Activated effector memory CD4-positive, alpha-beta T cell treated with anti-CD3 and anti-CD28 coated beads, Interleukin-2, amount 50 U/mL, for 16 hours (primary cell): ENCODE measurements around the gene TBATA.

Experiments used
- DNase-seq: peaks from one replicate; pipeline ENCODE4 v3.0.0-alpha.2; 2020

Gene TBATA, protein sequence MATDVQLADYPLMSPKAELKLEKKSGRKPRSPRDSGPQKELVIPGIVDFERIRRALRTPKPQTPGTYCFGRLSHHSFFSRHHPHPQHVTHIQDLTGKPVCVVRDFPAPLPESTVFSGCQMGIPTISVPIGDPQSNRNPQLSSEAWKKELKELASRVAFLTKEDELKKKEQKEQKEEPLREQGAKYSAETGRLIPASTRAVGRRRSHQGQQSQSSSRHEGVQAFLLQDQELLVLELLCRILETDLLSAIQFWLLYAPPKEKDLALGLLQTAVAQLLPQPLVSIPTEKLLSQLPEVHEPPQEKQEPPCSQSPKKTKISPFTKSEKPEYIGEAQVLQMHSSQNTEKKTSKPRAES

DNA sequence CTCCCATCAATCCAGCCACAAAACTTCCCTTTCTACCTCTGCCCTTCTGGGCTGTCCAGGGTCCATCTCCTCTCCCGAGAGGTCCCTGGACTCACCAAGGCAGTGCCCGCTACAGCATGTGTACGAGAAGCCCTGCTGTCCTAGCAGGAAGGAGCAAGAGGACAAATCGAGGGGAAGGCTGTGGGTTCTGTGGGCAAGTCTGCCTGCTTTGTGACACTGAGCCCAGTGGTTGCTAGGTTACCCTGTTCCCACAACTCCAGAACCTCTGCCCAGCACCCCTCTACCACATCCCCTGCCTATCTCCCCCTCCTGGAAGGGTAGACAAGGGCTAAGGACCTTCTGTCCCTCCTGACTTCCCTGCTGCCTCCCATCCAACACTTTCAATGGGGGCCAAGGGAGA lies at the start of gene TBATA:
Gene TBATA, minus strand, starts transcription at position 188 of the 400 bp plus-strand sequence. CDS start 1,998 bp downstream, outside the sequence.
- no peak for DNase-seq

DNA sequence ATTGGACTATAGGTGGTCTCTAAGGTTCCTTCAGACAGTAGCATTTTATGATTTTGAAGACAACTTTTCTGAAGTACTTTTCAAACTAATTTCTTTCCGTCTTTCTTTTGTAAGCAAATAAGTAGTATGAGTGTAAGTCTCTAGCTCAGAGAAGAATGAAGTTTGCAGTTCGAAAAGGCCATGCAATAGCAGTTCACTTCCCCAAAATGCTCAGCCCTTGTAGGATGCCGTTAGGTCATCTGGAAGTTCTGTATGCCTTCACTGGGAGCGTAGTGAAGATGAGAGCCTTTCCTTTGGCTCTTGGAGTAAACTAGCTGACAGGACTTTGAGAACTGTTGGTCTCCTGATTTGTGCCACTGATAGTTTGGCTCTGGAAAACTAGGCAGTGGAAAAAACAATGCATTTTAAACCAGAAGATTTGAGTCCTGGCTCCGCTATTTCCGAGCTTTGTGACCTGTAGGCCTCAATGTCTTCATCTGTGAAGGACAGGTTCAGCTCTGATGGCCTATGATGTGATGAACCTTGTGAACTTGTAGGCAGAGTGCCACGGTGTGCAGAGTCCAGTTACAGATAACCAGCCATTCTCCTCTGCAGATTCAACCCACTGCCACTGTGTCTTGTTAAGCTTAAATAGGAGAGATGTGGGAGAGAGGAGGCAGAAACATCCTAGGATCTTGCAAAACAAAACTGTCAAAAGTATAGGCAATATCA lies 49.4 kb upstream of the TBATA start:
- DNase-seq, result no peak

DNA sequence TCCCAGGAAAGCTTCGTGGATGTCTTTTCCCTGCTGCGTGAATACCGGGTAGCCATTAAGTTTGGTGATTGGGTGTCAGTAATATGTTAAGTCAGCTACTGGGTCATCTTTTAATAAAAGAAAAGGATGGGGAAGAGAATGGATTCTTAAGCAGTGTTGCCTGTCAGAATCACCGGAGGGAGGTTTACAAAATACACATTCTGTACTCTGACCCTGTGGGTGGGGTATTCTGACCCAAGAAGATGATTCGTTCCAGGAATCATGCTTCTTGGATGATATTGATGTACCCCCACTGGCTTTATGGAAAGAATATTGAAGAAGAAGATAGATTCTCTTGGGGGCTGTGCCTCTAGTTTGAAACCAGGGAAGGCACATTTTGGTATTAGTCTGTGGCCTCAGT lies 48.8 kb upstream of the TBATA start:
- DNase-seq, result no peak

DNA sequence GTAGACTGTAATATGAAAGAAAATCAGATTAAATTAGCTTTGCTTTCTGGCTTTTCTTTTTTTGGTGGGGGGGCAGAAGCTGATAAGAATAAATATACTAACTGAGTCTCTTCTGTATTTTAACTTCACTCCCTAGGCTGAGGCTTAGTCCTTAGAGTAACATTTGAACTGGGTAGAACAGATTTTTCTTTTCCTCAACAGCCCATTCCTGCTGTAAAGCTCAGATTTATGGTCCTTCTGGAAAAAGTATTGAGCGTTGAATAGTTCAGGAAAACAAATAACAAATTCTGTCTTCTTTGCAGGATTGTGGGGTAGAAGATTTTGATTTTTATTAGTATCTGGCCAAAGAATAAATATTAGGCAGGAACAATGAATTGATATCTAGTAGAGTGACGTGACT lies 48.4 kb upstream of the TBATA start:
- no peak for DNase-seq

DNA sequence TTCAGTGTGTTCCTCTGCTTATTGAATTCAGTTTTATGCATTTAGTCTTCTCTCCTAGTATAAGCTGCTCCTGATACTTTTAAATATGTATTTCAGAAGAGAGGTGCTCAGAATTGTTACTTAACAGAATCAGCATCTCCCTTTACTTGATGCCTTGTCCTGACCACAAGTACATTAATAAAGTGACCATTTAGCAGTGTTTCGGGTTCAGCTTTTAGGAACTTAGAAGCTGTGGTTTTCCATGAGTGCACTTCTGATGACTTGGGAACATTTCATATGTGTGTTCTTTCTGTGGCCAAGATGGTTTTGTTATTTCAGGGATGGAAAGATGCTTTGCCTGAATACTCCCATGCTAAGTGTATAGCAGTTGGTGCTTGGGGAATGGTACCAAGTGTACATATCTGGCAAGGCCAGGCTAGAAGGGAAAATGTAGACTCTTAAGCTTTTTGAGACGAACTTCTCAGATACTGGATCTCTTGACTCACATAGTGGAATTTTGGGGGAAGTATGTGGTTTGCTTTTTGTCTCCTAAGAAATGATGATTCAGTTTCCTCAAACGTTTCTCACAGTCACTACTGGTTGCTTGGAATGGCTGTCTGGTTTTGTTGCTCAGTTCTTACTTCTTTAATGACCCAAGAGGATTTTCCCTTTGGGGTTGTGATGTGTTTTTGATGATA lies 47.8 kb upstream of the TBATA start:
- no peak for DNase-seq

DNA sequence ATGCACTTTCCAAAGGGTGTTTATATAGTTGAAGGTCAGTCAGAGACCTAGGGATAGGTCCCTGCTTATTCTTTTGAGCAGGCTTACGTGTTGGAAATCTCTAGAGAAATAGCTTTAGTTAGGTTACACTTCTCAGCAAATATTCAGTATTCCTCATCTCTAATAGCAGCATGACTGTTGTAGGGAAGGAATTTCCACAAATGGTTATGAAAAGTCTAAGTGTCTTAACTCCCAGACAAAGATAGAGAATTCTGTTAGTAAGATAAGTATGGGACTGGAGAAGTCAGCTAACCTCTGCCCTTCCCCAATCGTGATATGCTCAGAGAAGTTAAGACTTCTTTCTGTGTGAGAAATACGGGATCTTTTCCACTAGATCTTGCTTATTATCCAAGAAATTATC lies 47.0 kb upstream of the TBATA start:
- DNase-seq, result no peak

DNA sequence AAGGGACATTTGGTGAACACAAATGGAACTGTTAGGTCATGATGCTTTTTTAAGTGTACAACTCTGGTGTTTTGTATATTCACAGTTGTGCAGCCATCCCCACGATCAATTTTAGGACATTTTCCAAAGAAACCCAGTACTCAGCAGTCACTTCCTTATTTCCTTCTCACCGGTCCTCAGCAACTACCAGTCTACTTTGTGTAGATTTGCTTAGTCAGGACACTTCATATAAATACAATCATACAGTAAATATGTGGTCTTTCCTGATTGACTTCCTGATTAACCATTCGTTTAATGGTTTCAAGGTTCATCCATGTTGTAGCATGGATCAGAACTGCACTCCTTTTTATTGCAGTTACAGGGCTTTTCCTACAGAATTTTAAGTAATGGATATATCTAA lies 45.0 kb upstream of the TBATA start:
- no peak for DNase-seq

DNA sequence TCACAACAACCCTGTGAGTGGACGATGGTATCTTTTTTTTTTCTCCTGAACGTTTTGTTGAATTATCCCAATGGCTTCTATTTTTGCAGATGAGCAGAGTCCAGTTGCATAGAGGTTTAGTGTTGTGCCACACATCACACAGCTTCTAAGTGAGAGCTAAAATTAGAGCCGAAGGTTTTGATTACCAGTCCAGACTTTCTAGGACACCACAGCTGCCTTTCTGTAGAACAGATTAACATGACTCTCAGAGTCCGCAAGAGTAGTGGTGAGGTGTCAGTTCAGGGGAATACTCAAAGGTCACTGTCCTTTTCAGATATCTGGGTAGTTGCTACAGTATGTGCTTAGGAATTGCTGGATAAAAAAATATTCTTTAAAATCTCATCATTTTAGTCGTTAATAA lies 44.4 kb upstream of the TBATA start:
- no peak for DNase-seq

DNA sequence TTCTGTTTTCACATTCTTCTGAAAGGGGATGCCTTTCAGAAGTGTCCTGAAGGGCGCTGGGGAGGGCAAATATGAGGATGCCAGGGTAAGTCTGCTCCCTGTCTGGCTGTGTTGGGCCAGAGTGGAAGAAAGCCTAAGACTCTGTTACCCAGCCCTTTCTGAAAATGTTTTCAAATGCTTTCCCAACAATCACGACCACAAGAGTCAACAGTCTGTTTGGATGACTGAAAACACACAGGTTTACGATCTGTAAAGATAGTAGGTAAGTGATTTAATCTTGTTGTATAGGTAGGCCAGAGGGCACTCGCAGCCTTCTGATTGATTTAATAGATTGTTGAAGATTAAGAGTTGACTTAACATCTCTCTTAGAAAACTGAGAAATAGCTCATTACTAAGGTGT lies 43.7 kb upstream of the TBATA start:
- DNase-seq, result no peak

DNA sequence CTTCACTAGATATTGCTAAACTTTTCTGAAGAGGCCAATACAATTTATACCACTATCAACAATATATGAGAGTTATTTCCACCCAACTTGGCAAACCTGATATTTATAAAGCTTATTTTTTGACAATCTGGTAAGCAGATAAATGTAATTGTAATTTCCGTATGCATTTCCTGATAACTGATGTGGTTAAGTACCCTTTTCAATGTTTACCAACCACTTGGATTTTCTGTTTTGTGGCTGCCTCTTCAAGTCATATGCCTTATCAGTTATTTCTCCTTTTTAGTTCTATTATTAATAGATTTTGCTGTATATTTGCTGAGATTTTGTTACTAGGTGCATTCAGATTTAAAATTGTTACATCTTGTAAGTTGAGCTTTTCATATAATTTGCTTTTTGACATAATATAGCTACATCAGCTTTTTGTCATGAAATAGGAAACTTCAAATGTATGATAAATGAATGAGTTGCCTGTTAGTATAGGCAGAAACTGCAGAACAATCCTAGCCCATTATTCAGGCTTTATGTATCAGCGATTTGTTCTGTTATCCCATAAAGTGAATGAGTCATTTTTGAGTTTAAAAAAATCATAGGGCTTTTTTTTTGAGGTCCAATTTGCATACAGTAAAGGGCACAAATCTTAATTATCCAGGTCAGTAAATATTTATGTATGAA lies 42.0 kb upstream of the TBATA start:
- no peak for DNase-seq

DNA sequence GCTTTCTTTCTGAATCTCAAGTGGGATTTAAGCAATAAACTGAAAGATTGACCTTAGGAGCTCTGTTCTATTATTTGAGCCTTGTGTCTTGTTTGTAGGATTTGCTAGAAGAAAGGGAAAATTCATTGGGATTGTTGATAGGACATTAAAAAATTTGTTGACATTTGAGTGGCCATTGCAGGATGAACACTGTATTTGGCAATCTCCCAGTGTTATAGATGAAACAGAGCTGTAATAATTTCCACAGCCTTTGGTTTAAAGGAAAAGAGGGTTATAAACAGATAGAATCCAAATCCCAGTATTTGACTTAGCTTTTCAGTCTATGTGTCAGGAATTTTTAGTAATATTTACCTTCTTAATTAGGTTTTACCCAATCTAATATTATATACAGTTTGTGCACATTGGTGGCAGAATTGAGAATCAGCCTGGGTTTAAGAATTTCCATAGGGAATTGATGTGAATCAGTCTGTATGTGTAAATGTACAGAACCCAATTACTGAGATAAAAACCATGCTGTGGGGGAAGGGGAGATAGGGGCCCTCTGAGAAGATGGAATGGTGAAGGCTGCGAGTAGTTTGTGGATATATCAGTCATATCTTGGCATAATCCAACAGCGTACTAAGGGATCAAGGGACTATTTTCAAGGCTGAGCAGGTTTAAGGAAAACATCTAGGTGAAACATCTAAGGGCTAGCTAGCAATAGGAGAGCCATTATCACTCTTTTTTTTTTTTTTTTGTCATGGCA lies 37.1 kb upstream of the TBATA start:
- no peak for DNase-seq

DNA sequence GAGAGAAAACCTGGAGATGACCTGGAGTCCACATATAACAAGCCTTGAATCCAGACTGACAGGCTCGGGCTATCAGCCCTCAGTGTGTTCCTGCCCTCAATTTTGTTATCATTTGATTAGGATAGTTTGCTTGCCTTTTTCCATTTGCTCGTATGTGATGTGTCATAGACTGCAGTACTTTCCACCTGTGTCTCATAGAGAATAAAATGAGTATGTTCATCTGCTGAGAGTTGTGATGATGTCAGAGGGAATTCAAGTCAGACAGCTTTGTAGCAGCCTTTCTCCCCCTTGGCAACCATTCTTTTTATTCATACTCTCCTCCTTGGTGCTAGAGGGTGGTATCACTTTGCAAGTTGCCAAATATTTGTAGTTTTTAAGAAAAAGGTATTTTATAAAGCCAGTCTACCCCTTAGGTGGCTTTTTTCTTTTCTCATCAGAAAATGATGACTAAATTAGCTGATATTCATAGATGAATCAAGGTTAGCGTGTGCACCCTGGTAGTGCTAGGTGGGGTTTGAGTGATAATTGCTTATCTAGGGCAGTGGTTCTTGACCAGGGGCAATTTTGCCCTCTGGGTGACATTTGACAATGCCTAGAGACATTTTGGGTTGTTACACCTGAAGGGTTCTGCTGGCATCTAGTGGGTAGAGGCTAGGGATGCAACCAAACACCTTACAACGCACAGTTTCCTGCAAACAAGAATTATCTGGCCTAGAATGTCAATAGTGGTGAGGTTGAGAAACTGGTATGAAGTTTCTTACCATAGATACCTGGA lies 36.0 kb upstream of the TBATA start:
- no peak for DNase-seq

DNA sequence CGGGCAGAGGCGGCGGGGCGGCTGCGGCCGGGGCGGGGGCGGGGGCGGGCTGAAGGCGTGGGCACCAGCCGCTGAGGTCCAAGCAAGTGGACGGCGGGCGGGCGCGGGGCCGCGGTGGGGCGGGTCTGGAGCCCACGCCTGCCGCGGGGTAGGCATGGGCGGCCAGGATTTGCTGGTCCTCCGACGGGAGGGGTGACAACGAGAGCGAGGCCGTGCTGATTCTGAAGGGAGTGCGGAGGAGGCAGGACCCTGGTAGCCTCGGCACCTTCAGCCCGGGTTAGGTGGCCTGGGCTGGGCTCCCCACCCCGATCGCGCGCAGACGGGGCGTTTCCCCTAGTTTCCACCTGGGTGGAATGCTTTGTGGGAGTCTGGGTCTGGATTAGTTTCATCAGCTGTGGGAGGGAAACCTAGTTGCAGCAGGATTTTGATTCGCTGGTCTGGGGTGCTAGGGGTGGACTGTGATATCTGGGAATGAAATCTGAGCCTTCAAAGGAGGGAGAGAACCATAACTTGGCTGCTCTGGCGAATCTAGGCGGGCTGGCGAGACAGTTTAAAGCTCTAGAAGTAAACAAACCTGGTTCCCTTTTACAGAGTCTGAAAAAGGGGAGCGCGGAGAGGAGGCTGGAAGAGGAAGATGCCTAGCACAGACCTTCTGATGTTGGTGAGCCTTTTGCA lies 31.2 kb upstream of the TBATA start:
- DNase-seq, result peak; percentile 80

DNA sequence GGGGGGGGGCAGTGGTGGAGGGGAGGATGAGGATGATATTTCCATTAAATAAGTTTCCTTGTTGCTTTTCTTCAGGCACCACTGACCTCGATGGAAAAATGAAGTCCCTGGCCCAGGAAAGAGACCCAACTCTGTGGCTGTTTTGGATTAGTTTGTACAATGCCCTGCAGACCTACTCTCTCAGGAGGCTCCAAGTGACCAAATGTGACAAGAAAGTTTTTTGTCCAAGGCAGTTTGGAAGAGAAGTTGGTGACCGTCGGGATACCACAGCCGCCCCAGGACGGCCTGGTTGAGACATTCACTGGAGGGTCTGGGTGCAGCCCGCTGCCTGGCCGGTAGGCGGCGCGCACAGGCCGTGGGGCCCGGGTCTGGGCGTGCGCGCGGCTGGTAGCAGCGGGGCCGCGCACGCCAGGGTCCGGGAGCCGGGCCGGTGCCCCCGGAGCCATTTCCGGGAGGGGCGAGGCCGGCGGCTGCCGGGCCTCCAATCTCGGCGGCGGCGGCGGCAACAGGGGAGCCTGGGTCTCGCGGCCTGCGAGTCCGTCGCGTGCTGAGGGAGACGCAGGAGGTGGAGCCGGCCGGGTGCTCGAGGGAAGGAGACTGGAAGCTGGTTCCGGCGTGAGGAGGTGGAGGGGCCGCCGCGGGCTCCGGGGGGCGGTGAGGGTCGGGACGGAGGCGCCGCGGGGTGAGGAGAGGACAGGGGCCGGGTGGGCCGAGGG lies 30.5 kb upstream of the TBATA start, which contains the start of gene SGPL1:
Gene SGPL1, plus strand, starts transcription at position 445 of the 716 bp plus-strand sequence. CDS start 906 bp downstream, outside the sequence.
- peak; percentile 95 for DNase-seq

DNA sequence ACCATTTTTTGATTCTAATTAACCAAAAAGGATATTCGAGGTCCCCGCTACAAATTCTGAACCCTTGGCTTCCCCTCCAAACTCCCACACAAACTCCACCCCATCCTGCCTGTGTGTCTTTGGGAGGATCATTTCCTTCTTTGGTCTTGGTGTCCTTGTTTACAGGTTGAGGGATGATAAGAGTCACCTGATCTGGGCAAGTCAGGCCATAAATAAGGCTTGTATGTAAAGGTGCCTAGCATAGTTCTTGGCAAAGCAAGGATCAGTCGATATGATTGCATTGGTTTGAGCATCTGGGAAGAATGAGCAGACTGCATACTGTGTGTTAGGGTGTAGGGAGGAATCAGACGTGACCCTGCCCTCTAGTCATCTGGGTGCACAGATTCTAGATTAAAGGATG lies 28.9 kb upstream of the TBATA start:
- DNase-seq, result no peak

DNA sequence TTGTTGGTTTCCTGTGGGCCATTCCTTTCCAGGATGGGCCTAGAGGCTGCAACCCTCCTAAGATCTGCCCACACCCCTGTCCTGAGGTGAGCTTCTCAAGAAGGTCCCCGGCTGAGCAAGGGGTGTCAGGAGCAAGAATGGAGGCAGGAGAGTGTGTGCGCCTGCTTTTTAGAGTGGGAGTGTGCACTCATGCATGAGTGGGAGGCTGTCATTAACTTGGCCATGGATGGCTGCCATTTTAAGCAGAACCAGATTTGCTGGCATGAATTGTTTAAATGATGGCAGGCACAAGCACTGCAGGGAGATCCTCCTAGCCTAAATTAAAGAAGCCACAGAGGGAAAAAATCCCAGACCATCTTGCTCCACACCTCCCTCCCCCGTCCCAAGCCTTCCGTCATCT lies 27.6 kb upstream of the TBATA start:
- no peak for DNase-seq

DNA sequence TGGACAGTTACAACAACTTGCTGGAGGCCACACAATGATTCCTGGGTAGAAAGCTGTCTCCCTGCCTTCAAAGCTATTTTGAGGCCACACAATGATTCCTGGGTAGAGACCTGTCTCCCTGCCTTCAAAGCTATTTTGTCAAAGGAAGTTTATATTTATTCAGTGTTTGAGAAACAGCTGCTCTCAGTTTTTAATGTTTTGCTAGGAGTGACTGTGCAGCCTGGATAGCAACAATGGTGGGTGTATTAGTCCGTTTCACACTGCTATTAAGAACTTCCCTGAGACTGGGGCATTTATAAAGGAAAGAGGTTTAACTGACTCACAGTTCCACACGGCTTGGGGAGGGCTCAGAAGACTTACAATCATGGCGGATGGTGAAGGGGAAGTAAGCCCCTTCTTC lies 26.7 kb upstream of the TBATA start:
- DNase-seq, result no peak

DNA sequence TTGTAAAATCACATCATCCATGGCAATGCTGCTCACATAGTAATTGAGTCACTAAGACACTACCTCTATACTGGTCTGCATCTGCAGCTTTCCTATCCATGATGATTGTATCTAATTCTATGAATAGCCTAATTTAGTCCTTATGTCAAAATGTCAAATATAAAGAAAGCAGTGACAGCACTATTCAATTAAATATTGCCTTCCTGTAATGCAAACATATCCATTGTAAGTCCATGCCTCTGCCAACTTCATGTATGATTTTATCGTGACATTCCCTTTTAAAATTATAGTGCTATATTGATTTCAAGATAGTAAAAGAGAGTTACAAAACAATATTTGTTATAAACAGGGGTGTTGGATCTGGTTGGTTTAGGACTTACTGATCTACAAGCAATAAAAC lies 25.8 kb upstream of the TBATA start:
- no peak for DNase-seq

DNA sequence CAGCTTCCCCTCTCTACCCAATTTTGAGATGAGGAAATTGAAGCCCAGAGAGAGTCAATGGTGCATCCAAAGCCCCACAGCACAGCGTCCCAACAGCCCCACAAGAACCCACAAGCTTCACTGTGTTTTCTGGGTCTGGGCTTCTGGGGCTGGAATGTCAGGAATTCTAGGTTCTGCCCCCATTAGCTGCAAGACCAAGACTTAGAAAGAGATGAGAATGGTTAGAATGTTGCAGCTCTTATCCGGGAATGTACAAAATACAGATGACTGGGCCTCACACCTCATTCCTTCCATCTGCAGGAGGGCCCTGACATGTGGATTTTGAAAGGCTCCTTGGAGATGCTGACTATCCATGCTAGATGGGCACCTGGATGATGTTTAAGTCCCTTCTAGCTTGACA lies 24.5 kb upstream of the TBATA start:
- DNase-seq, result no peak

DNA sequence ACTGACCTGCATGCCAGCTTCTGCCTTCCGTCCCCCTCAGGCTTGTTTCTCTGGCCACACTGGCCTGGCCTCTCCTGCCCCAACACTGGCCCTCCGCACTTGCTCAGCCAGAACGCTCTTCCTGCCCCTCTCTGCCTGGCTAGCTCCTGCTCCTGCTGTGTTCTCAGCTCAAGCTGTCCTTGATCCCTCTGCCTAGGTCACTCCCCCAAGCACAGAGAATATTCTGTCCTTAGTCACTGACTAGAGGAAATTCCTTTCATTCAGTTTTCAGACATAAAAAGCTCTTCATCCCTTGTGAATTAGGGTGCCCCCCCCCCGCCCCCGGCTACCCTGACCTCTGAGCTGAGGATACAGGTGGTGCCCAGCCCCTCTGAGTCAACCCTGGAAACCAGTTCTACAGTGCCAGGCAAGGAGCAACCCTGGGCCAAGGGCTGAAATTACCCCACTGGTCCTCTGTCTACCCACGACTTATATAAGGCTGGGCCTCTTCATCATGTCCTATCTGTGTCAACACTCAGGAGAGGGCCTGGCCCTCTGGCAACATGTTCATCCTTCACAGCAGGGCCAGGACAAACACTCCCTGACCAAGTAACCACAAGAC lies 23.9 kb upstream of the TBATA start:
- DNase-seq, result no peak
